Measurements from ENCODE around the gene ADAMTS9. TPM values are rescaled to one million over a fixed set of nuclear protein-coding genes. Genes with fewer than 3 reads are reported as not detected.

Gene ADAMTS9
- total RNA-seq, 1 donor from 2014 or later, result 5.1 TPM

DNA sequence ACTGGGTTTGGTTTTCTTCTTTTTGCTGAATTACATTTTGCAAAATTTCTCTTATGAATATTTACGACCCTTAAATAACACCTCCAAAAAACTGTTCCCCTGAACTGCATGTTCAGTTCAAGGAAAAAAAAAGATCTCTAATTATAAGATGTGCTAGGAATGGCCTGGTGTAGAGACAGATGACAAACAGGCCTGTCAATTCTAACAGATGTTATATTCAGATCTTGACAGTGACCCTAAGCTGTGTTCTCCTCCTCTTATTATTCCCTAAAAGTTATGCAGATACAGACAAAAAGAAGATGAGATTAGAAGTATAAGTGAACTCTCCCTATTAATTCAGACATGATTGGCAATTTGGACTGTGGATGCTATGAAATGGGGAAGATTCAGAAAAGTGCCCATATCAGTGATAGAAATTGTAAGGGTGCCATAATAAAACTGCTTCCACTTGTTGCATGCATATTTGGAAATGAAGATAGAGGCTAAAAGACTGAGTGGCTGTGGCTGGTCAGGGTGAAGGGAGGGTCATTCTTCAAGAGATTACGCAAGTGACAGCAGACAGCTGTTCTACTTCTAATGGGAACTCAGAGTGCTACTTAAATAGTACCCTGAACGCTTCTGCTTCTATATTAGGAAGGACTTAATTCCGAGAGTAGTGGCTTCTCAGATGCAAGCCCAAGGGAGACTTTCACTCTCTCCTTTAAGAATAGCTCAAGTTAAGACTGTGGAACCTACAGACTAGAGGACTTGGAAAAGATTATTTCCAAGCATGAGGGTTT is 75.5 kb downstream of the ADAMTS9 start:
- Mint-ChIP-seq H3K9me3 (ENCODE audit: low read depth) (peaks cover 2% of the 10 kb centered on the region), H3K27me3 (ENCODE audit: low read depth) (no peaks in the 10 kb centered on the region), H3K36me3 (ENCODE audit: low read depth) (peaks cover 11% of the 10 kb centered on the region), H3K4me1 (ENCODE audit: low read depth) (peaks cover 8% of the 10 kb centered on the region), H3K4me3 (ENCODE audit: unreplicated experiment) (no peak overlapping the region), H3K27ac (ENCODE audit: unreplicated experiment) (no peak overlapping the region)
- TF ChIP-seq, protein P1, sequence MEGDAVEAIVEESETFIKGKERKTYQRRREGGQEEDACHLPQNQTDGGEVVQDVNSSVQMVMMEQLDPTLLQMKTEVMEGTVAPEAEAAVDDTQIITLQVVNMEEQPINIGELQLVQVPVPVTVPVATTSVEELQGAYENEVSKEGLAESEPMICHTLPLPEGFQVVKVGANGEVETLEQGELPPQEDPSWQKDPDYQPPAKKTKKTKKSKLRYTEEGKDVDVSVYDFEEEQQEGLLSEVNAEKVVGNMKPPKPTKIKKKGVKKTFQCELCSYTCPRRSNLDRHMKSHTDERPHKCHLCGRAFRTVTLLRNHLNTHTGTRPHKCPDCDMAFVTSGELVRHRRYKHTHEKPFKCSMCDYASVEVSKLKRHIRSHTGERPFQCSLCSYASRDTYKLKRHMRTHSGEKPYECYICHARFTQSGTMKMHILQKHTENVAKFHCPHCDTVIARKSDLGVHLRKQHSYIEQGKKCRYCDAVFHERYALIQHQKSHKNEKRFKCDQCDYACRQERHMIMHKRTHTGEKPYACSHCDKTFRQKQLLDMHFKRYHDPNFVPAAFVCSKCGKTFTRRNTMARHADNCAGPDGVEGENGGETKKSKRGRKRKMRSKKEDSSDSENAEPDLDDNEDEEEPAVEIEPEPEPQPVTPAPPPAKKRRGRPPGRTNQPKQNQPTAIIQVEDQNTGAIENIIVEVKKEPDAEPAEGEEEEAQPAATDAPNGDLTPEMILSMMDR (IDR thresholded peaks at IDR 0.05), result no peak
- no peak for DNase-seq (ENCODE audit: low spot score)

DNA sequence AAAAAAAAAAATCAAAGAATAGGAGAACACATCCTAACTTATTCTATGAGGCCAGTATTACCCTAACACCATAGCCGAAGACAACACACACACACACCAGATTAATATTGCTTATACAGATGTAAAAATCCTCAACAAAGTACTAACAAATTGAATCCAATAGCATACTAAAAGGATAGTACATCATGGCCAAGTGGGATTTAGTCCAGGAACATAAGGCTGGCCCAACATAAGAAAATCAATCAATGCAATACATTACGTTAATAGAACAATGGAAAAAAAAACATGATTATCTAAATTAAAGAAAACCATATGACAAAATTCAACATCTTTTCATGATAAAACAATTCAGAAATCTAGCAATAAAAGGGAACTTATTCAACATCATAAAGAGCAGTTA is 79.1 kb downstream of the ADAMTS9 start:
- DNase-seq (ENCODE audit: low spot score), result no peak
- TF ChIP-seq, protein P1 (IDR thresholded peaks at IDR 0.05), result no peak
- Mint-ChIP-seq H3K36me3 (ENCODE audit: low read depth) (peaks cover 4% of the 10 kb centered on the region), H3K9me3 (ENCODE audit: low read depth) (no peaks in the 10 kb centered on the region), H3K4me1 (ENCODE audit: low read depth) (peaks cover 8% of the 10 kb centered on the region), H3K4me3 (ENCODE audit: unreplicated experiment) (no peak overlapping the region), H3K27me3 (ENCODE audit: low read depth) (no peaks in the 10 kb centered on the region), H3K27ac (ENCODE audit: unreplicated experiment) (no peak overlapping the region)

DNA sequence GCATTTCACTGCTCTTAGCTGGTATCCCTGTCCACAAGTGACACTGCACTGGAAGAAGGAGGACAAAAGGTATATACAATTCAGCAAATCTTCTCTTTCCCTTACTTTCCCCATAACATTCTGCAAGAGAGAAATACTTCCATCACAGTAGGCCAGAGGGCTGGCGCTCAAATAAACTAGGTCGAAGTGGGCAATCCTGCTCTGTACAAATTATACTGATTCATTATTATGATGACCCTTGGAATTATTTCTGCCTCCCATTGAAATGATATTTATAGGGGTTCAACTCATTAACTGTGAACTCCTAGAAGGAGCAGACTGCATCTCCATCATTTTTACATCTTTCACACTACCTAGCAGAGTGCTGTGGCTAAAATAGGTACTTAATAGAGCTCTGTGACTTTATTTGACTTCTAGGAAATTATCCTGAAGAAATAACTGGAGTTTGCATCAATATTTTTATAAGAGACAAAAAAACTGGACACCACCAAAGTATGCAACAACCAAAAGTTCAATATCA is 80.7 kb downstream of the ADAMTS9 start:
- Mint-ChIP-seq H3K27me3 (ENCODE audit: low read depth) (no peaks in the 10 kb centered on the region), H3K4me3 (ENCODE audit: unreplicated experiment) (no peak overlapping the region), H3K36me3 (ENCODE audit: low read depth) (peaks cover 6% of the 10 kb centered on the region), H3K9me3 (ENCODE audit: low read depth) (no peaks in the 10 kb centered on the region), H3K4me1 (ENCODE audit: low read depth) (no peaks in the 10 kb centered on the region), H3K27ac (ENCODE audit: unreplicated experiment) (no peak overlapping the region)
- DNase-seq (ENCODE audit: low spot score), result no peak
- TF ChIP-seq, protein P1 (IDR thresholded peaks at IDR 0.05), result no peak

DNA sequence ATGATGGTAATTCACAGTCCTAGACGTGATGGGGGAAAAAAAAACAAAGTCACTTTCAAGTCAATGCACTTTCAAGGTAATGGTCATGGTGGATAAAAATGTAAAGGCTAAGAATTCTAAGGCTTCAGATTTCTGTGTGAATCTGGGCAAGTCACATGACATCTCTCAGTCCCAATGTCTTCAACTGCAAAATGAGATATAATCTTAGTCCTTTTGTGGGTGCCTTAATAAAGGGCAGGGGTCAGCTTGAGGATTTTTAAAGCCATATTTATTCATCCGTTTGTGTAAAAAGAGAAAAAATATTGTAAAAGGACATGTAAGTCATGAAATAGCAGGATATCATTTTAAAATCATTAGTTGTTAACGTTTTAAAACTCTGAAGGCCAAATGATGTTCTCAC is 83.5 kb downstream of the ADAMTS9 start:
- Mint-ChIP-seq H3K4me1 (ENCODE audit: low read depth) (no peaks in the 10 kb centered on the region), H3K4me3 (ENCODE audit: unreplicated experiment) (no peak overlapping the region), H3K36me3 (ENCODE audit: low read depth) (peaks cover 4% of the 10 kb centered on the region), H3K27ac (ENCODE audit: unreplicated experiment) (no peak overlapping the region), H3K27me3 (ENCODE audit: low read depth) (no peaks in the 10 kb centered on the region), H3K9me3 (ENCODE audit: low read depth) (no peaks in the 10 kb centered on the region)
- DNase-seq (ENCODE audit: low spot score), result no peak
- TF ChIP-seq, protein P1 (IDR thresholded peaks at IDR 0.05), result no peak

DNA sequence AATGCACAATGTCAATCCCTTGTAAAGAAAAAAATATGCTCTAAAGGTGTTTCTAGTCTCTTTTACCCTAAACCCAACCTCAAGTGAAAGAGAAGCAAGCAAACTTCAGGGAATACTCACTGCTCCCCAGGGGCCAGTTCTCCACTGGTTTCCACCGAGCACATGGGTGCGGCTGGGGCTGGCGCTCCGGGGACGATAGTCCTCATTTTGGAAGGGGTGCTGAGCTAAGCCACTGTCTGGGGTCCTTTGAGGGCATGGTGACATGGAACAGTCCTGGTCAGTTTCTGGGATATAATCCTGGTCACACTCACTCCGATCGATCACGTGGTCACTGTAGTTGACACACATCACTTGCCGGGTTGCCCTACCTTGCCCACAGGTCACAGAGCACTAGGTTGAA is 86.0 kb downstream of the ADAMTS9 start:
- no peaks in the 10 kb centered on the region for H3K27me3 Mint-ChIP-seq (ENCODE audit: low read depth)
- H3K36me3 Mint-ChIP-seq (ENCODE audit: low read depth), result peaks cover 2% of the 10 kb centered on the region
- TF ChIP-seq, protein P1 (IDR thresholded peaks at IDR 0.05), result no peak

More for the DNA sequence above, 86.0 kb downstream of the ADAMTS9 start:
- Mint-ChIP-seq H3K4me3 (ENCODE audit: unreplicated experiment) (no peak overlapping the region), H3K4me1 (ENCODE audit: low read depth) (no peaks in the 10 kb centered on the region), H3K27ac (ENCODE audit: unreplicated experiment) (no peak overlapping the region), H3K9me3 (ENCODE audit: low read depth) (no peaks in the 10 kb centered on the region)
- DNase-seq (ENCODE audit: low spot score), result no peak
